Neuronal stem cell (in vitro differentiated cells): Measurements from ENCODE around the gene ZNHIT3.
A peak's percentile ranks its signal among the peaks of the same experiment; 100 is the strongest.

ENCODE experiments used
- DNase-seq: peaks from one replicate; pipeline ENCODE4 v3.0.0-alpha.2; 2013; ENCODE audit warnings: low spot score
- H2AFZ ChIP-seq: one replicate; pipeline ENCODE4 v1.6.1; 2013; ENCODE audit warnings: mild to moderate bottlenecking, low read length, inconsistent platforms
- H2AK5ac ChIP-seq: 2 replicates; pipeline ENCODE4 v1.6.1; 2013; ENCODE audit warnings: low read depth, mild to moderate bottlenecking, inconsistent platforms, low read length, moderate library complexity, mixed read lengths
- H2BK120ac ChIP-seq: 2 replicates; pipeline ENCODE4 v1.6.1; 2013; ENCODE audit warnings: low read depth, mild to moderate bottlenecking, inconsistent platforms, low read length, moderate library complexity, mixed read lengths
- H2BK12ac ChIP-seq: one replicate; pipeline ENCODE4 v1.6.1; 2013; ENCODE audit warnings: low read length, inconsistent platforms
- H2BK15ac ChIP-seq: 2 replicates; pipeline ENCODE4 v1.6.1; 2013; ENCODE audit warnings: mild to moderate bottlenecking, low read length, inconsistent platforms, mixed read lengths
- H2BK5ac ChIP-seq: one replicate; pipeline ENCODE4 v1.6.1; 2013; ENCODE audit warnings: inconsistent platforms, mild to moderate bottlenecking, low read length, moderate library complexity
- H3K14ac ChIP-seq: one replicate; pipeline ENCODE4 v1.6.1; 2013; ENCODE audit warnings: low read length, inconsistent platforms
- H3K18ac ChIP-seq: 2 replicates; pipeline ENCODE4 v1.6.1; 2013; ENCODE audit warnings: low read length, inconsistent platforms
- H3K23ac ChIP-seq: 2 replicates; pipeline ENCODE4 v1.6.1; 2013; ENCODE audit warnings: low read depth, mild to moderate bottlenecking, mixed read lengths, low read length, inconsistent platforms; ENCODE audit not compliant: poor library complexity
- H3K27ac ChIP-seq: replicated peaks from 3 replicates; pipeline ENCODE4 v1.5.1; 2013; ENCODE audit warnings: low read length, inconsistent platforms
- H3K27me3 ChIP-seq, 3 experiments: 2 replicates each; pipeline ENCODE4 v1.6.1; 2013; ENCODE audit warnings: low read length in 3 of 3, mild to moderate bottlenecking in 2 of 3, inconsistent platforms in 1 of 3, low read depth in 1 of 3, mixed read lengths in 1 of 3, moderate library complexity in 1 of 3; ENCODE audit not compliant: control insufficient read depth in 3 of 3, insufficient read depth in 3 of 3
- H3K36me3 ChIP-seq, 2 donors: replicated peaks in 1 of 2; 2 replicates each; pipeline ENCODE4 v1.6.1; 2013; ENCODE audit warnings: low read length in 2 of 2; ENCODE audit not compliant: control insufficient read depth in 2 of 2, insufficient read depth in 2 of 2
- H3K4ac ChIP-seq: 2 replicates; pipeline ENCODE4 v1.6.1; 2013; ENCODE audit warnings: inconsistent platforms, mild to moderate bottlenecking, low read length, moderate library complexity
- H3K4me1 ChIP-seq, 2 donors: 1 replicate in 1 of 2; 2 replicates in 1 of 2; pipeline ENCODE4 v1.6.1; 2013; ENCODE audit warnings: low read length in 2 of 2, low read depth in 1 of 2; ENCODE audit not compliant: control insufficient read depth in 2 of 2, insufficient read depth in 1 of 2
- H3K4me2 ChIP-seq: one replicate; pipeline ENCODE4 v1.6.1; 2013; ENCODE audit warnings: mild to moderate bottlenecking, low read length, inconsistent platforms; ENCODE audit not compliant: insufficient read depth, poor library complexity, severe bottlenecking
- H3K4me3 ChIP-seq, 2 donors: 2 replicates each; pipeline ENCODE4 v1.5.1; 2013; ENCODE audit warnings: low read length in 2 of 2, mild to moderate bottlenecking in 2 of 2, inconsistent platforms in 1 of 2, moderate library complexity in 1 of 2
- H3K79me1 ChIP-seq: one replicate; pipeline ENCODE4 v1.6.1; 2013; ENCODE audit warnings: low read depth, mild to moderate bottlenecking, inconsistent platforms, low read length, moderate library complexity
- H3K9ac ChIP-seq: one replicate; pipeline ENCODE4 v1.6.1; 2013; ENCODE audit warnings: mild to moderate bottlenecking, low read depth, low read length, inconsistent platforms; ENCODE audit not compliant: poor library complexity
- H3K9me3 ChIP-seq, 2 donors: replicated peaks in 1 of 2; 2 replicates each; pipeline versions ENCODE3 to v1.6.1; 2013; ENCODE audit warnings: low read length in 2 of 2, mild to moderate bottlenecking in 2 of 2, inconsistent platforms in 1 of 2, low read depth in 1 of 2, mixed read lengths in 1 of 2, moderate library complexity in 1 of 2; ENCODE audit not compliant: control insufficient read depth in 2 of 2, insufficient read depth in 1 of 2
- H4K8ac ChIP-seq: one replicate; pipeline ENCODE4 v1.6.1; 2013; ENCODE audit warnings: low read depth, mild to moderate bottlenecking, inconsistent platforms, low read length, moderate library complexity
- H4K91ac ChIP-seq: one replicate; pipeline ENCODE4 v1.6.1; 2013; ENCODE audit warnings: low read length, low read depth, mild to moderate bottlenecking, inconsistent platforms; ENCODE audit not compliant: poor library complexity
- WGBS, 2 donors: extraction: QIAGEN DNeasy Blood & Tissue Kit; methylation state at CpG; one replicate each; pipeline ENCODE4 v1.1.7; 2013; ENCODE audit warnings: missing lambda C conversion rate in 2 of 2, mixed read lengths in 1 of 2; ENCODE audit not compliant: insufficient read length in 2 of 2, insufficient replicate concordance in 1 of 2; ENCODE audit errors: extremely low coverage in 2 of 2; 5-methylcytosine and 5-hydroxymethylcytosine counted together

ZNHIT3 gene

GRCh38 chr17:36504156-36504545 lies 17.7 kb downstream of the ZNHIT3 start:
- Histone ChIP-seq H3K4me3 (no peak overlapping the region), H2BK15ac (no peak overlapping the region), H4K8ac (no peak overlapping the region), H3K4me2 (no peak overlapping the region), H4K91ac (no peak overlapping the region), H3K4ac (no peak overlapping the region), H3K27me3 (no peaks in the 10 kb centered on the region), H3K18ac (no peak overlapping the region), H3K4me1 (no peaks in the 10 kb centered on the region), H3K79me1 (no peaks in the 10 kb centered on the region), H3K9ac (no peak overlapping the region), H2AFZ (no peak overlapping the region), H2BK5ac (peak overlapping the region; percentile 7), H2BK120ac (no peak overlapping the region), H3K36me3 (peaks cover 46 to 93% of the 10 kb centered on the region in 2 donors), H3K27ac (no peak overlapping the region), H3K9me3 (no peaks in the 10 kb centered on the region), H2BK12ac (no peak overlapping the region), H2AK5ac (no peak overlapping the region), H3K23ac (no peak overlapping the region), H3K14ac (no peak overlapping the region)
- WGBS, 2 donors = no CpG with 5 or more reads among the region's 5 CpGs
- DNase-seq = no peak

GRCh38 chr17:36505171-36505570 lies 18.7 kb downstream of the ZNHIT3 start:
- no peak overlapping the region for H2AFZ ChIP-seq
- no peak overlapping the region for H2BK120ac ChIP-seq
- H3K14ac ChIP-seq = no peak overlapping the region
- peaks cover 50 to 98% of the 10 kb centered on the region in 2 donors for H3K36me3 ChIP-seq
- H3K9ac ChIP-seq = peak overlapping the region; percentile 61
- no peaks in the 10 kb centered on the region for H3K79me1 ChIP-seq
- H4K8ac ChIP-seq = no peak overlapping the region
- H2BK15ac ChIP-seq = no peak overlapping the region
- H3K27ac ChIP-seq = no peak overlapping the region
- no peaks in the 10 kb centered on the region for H3K27me3 ChIP-seq
- H3K18ac ChIP-seq = no peak overlapping the region
- H2BK12ac ChIP-seq = no peak overlapping the region
- H3K9me3 ChIP-seq = no peaks in the 10 kb centered on the region
- H3K4me2 ChIP-seq = no peak overlapping the region
- H2AK5ac ChIP-seq = no peak overlapping the region
- no CpG with 5 or more reads among the region's 8 CpGs for WGBS, 2 donors
- no peak overlapping the region for H3K23ac ChIP-seq
- H4K91ac ChIP-seq = no peak overlapping the region
- DNase-seq = no peak
- H3K4ac ChIP-seq = no peak overlapping the region
- H2BK5ac ChIP-seq = no peak overlapping the region
- no peaks in the 10 kb centered on the region for H3K4me1 ChIP-seq
- no peak overlapping the region for H3K4me3 ChIP-seq

GRCh38 chr17:36506249-36506826 lies 19.9 kb downstream of the ZNHIT3 start:
- no CpG with 5 or more reads among the region's 6 CpGs for WGBS, 2 donors
- no peak overlapping the region for H3K4ac ChIP-seq
- H4K91ac ChIP-seq = no peak overlapping the region
- H3K4me1 ChIP-seq = no peaks in the 10 kb centered on the region
- H3K79me1 ChIP-seq = no peaks in the 10 kb centered on the region
- DNase-seq = no peak
- H3K14ac ChIP-seq = no peak overlapping the region
- H3K18ac ChIP-seq = no peak overlapping the region
- peaks cover 50 to 98% of the 10 kb centered on the region in 2 donors for H3K36me3 ChIP-seq
- no peak overlapping the region for H3K4me3 ChIP-seq
- no peak overlapping the region for H2AK5ac ChIP-seq
- no peaks in the 10 kb centered on the region for H3K9me3 ChIP-seq
- H2BK12ac ChIP-seq = no peak overlapping the region
- no peaks in the 10 kb centered on the region for H3K27me3 ChIP-seq
- H2BK5ac ChIP-seq = no peak overlapping the region
- no peak overlapping the region for H3K4me2 ChIP-seq
- H3K27ac ChIP-seq = no peak overlapping the region
- no peak overlapping the region for H2AFZ ChIP-seq
- H2BK120ac ChIP-seq = no peak overlapping the region
- H3K23ac ChIP-seq = no peak overlapping the region
- no peak overlapping the region for H3K9ac ChIP-seq
- H2BK15ac ChIP-seq = no peak overlapping the region
- H4K8ac ChIP-seq = no peak overlapping the region

GRCh38 chr17:36506831-36507230 lies 20.4 kb downstream of the ZNHIT3 start:
- H2BK12ac ChIP-seq = no peak overlapping the region
- no peak overlapping the region for H2BK5ac ChIP-seq
- no peak overlapping the region for H3K18ac ChIP-seq
- no peaks in the 10 kb centered on the region for H3K79me1 ChIP-seq
- H3K27ac ChIP-seq = no peak overlapping the region
- no peak overlapping the region for H2BK120ac ChIP-seq
- peaks cover 49 to 98% of the 10 kb centered on the region in 2 donors for H3K36me3 ChIP-seq
- no peaks in the 10 kb centered on the region for H3K9me3 ChIP-seq
- no peak overlapping the region for H3K23ac ChIP-seq
- WGBS, 2 donors = no CpG with 5 or more reads among the region's 11 CpGs
- no peaks in the 10 kb centered on the region for H3K27me3 ChIP-seq
- no peak overlapping the region for H3K14ac ChIP-seq
- no peak overlapping the region for H3K4me2 ChIP-seq
- H2AK5ac ChIP-seq = no peak overlapping the region
- no peak overlapping the region for H2BK15ac ChIP-seq
- no peaks in the 10 kb centered on the region for H3K4me1 ChIP-seq
- no peak overlapping the region for H4K8ac ChIP-seq
- no peak overlapping the region for H3K4ac ChIP-seq
- H3K4me3 ChIP-seq = no peak overlapping the region
- H3K9ac ChIP-seq = no peak overlapping the region
- H4K91ac ChIP-seq = no peak overlapping the region
- DNase-seq = no peak
- H2AFZ ChIP-seq = no peak overlapping the region
